ENCODE results near the gene PROCA1. TPM values are rescaled to one million over a fixed set of nuclear protein-coding genes. Genes with fewer than 3 reads are reported as not detected.

The PROCA1 gene
- polyA plus RNA-seq, 3 donors from 2014 or later, result 0.59 to 1.8 (median 0.60) TPM

DNA sequence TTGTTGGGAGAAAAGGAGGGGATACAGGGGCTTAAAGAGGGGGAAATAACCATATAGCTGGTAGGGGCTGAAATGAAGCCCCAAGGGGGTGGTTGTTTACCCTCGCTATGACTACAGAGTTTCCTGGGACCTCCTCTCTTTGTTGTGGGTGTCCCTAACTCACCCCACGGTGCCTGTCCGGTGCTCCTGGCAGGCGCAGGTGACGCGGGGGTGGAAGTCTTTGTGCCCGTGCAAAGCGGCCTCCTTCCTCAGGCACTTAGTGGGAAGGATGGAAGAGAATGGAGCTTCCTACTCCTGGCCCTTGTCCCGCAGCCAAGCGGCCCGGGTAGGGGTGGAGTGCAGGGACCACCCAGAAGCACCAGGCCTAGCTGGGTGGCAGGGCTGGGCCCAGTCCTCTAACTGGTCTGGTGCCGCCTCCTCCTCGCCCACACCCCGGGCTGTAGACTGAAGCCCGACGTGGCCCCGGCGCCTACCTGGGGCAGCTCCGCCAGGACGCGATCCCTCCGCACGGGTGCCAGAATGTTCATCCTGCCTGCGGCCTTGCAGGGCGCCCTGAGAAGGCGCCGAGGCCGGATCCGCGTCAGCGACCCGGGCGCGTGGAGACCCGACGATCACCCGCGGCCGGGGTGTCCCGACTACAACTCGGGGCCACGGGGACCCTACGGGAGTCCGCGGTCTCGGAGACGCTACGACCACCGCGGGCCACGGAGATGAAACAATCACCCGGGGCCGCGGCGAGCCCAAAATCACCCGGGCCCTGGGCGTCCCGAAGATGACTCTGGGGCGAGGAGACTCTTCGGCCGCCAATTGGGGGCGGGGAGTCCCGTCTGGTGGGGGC is 5.3 kb upstream of the PROCA1 start:
- no peak for DNase-seq
- Mint-ChIP-seq H3K27me3 (ENCODE audit: low read depth in 3 of 3) (peaks cover 5 to 24% (median 21%) of the 10 kb centered on the region in 3 donors), H3K4me1 (peaks cover 43 to 47% of the 10 kb centered on the region in 2 donors), H3K4me3 (peak overlapping the region in 1 of 5 donors; percentile 47), H3K36me3 (peaks cover 4 to 11% (median 10%) of the 10 kb centered on the region in 3 donors), H3K27ac (no peak overlapping the region), H3K9me3 (no peaks in the 10 kb centered on the region)

DNA sequence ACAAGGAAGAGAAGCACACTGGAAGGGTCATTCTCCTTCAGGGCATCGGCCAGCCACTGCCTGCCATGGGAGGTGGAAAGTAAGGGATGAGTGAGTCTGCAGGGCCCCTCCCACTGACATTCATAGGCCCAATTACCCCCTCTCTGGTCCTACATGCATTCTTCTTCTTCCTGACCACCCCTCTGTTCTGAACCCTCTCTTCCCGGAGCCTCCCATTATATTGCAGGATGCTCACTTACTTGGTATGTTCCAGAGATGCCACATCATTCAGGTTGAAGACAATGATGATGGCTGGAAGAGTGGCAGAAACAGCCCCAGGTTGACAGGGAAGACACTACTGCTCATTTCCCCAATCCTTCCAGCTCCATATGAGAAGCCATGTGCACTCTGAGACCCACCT is 3.5 kb upstream of the PROCA1 start:
- Mint-ChIP-seq H3K36me3 (peaks cover 3 to 6% (median 4%) of the 10 kb centered on the region in 3 donors), H3K27ac (no peak overlapping the region), H3K4me3 (no peak overlapping the region), H3K27me3 (ENCODE audit: low read depth in 3 of 3) (peaks cover 5 to 28% (median 17%) of the 10 kb centered on the region in 3 donors), H3K4me1 (peaks cover 36 to 45% of the 10 kb centered on the region in 2 donors), H3K9me3 (no peaks in the 10 kb centered on the region)
- no peak for DNase-seq

DNA sequence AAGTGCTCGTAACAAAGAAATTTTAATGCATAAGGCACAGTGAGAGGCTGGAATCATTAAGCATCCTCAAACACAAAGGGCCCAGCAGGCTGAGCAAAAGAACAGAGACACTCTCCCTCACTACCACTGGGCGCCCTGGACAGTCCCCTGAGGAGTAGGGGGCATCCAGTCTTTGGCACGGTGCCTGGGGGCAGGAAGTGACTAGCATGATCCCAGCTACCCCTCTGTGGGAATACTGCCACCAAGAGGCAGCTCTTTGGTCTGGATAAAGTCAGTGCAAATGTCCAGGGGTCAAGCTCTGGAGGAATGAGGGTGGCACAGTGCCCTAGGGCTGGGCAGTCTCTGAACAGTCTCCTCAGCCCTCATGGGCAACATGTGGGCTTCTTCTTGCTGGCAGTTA is 2.6 kb upstream of the PROCA1 start:
- peaks cover 0 to 4% (median 0%) of the 10 kb centered on the region in 3 donors for H3K36me3 Mint-ChIP-seq
- H3K4me3 Mint-ChIP-seq, result no peak overlapping the region
- peaks cover 27 to 36% of the 10 kb centered on the region in 2 donors for H3K4me1 Mint-ChIP-seq
- peaks cover 2 to 20% (median 10%) of the 10 kb centered on the region in 3 donors for H3K27me3 Mint-ChIP-seq (ENCODE audit: low read depth in 3 of 3)
- H3K27ac Mint-ChIP-seq, result no peak overlapping the region
- no peak for DNase-seq
- H3K9me3 Mint-ChIP-seq, result no peaks in the 10 kb centered on the region

DNA sequence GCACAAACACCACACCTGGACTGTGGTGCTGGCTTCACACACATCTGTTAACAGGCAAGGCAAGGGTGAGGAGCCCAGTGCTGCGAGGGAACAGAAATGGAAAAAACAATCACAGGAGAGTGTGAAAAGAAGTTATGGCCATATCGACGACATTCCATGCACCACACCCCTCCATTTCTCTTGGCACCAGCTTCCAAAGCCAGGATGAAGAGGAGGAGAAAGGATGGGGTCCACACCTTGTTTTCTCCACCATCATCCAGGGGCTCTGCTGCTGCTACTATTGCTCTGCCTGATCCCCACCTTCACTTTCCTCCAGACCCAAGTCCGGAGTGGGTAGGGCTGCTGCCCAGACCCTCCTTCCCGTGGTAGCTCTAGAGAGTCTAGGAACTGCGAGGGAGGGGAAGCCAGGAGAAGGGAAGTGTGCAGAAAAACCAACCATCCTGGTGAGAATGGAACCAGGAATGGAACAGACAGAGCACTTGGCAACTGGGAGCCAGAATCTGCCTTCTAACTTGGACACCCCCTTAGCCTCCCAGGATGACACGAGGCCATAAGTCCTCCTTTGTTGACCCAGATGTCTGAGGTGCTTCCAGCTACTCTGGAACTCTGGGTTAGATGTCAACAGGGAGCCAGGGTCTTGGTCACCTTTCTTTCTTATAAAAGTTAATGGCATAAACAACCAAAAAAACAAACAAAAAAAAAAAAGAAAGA is 1.2 kb upstream of the PROCA1 start:
- peaks cover 0 to 4% (median 0%) of the 10 kb centered on the region in 3 donors for H3K36me3 Mint-ChIP-seq
- peak overlapping the region in 5 of 6 donors; percentile 29 to 80 (median 65) for H3K27ac Mint-ChIP-seq
- H3K9me3 Mint-ChIP-seq, result no peaks in the 10 kb centered on the region
- H3K4me3 Mint-ChIP-seq, result peak overlapping the region; percentile 85 to 95 (median 89)
- peaks cover 18 to 23% of the 10 kb centered on the region in 2 donors for H3K4me1 Mint-ChIP-seq
- H3K27me3 Mint-ChIP-seq (ENCODE audit: low read depth in 3 of 3), result peaks cover 2 to 17% (median 6%) of the 10 kb centered on the region in 3 donors
- DNase-seq, result no peak

DNA sequence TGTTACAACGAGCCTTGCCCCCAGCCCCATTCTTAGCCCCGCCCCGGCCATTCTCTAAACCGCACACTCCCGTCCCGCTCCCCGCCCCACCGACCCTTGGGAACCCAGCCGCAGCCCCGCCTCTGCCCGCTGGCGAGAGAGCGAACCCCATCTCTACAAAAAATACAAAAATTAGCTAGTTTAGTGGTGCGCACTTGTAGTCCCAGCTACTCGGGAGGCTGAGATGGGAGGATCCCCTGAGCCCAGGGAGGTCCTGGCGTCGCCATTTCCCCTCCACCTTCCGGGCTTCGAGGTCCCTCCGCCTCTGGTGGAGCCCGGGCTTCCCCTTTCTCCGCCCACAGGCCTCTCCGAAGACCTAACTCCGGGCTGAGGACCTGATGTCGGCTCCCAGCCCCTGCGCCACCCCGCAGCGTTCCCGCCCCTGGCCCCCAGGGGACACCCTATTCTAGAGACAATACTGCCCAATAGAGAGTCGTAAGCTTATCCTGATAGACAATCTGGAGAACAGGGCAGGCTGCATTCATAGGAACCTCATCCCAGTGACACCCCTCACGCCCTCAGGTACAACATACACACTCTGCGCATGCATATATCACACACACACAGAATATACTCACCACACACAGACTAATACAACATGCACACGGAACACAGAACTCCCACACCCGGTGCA is 480 bp upstream of the PROCA1 start:
- Mint-ChIP-seq H3K4me1 (peaks cover 17 to 23% of the 10 kb centered on the region in 2 donors), H3K4me3 (peak overlapping the region; percentile 85 to 95 (median 89)), H3K36me3 (peaks cover 0 to 7% (median 0%) of the 10 kb centered on the region in 3 donors), H3K27ac (peak overlapping the region; percentile 60 to 86 (median 82)), H3K27me3 (ENCODE audit: low read depth in 3 of 3) (peaks cover 2 to 16% (median 6%) of the 10 kb centered on the region in 3 donors), H3K9me3 (no peaks in the 10 kb centered on the region)
- peak; percentile 46 to 47 (median 47) for DNase-seq

DNA sequence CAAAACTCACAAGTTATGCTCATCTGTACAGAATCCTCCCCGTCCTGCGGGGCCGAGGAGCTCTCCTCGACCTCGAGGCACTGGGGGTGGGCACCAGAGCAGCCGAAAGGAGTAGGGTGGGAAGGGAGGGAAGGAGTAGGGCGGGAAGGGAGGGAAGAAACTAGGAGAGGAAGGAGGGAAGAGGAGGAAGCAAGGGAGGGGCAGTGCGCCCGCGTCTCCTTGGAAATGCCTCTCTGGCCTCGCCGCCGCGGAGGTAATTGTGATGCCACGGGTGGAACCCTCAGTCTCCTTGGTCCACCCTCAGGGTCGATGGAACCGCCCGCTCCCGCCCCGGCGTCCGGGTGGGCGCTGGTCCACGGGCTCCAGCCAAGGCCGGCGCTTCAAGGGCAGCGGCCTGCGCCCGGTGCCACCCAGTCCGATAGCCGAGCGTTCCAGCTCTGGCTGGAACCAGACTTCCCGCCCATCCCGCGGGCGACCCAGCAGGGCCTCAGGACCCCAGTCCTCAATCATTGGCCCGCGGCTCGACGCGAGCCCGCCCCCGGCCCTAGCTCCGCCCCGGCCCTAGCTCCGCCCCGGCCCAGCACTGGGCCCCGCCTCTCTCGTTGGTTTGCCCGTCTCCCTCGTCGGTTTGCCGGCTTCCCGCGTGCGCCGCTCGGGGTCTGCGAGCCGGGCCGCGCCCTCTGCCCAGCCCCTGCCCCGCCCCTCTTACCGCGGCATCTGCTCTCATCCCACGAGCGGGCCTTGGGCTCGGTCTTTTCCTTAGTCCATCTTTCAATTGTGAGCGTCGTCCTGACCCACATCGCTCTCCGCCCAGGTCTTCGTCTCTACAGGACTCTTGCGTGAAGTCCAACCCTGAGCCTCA is 596 bp downstream of the PROCA1 start:
- peaks cover 0 to 7% (median 0%) of the 10 kb centered on the region in 3 donors for H3K36me3 Mint-ChIP-seq
- DNase-seq, result peak; percentile 83 to 85 (median 84)
- peak overlapping the region; percentile 85 to 95 (median 89) for H3K4me3 Mint-ChIP-seq
- H3K27me3 Mint-ChIP-seq (ENCODE audit: low read depth in 3 of 3), result peaks cover 2 to 12% (median 6%) of the 10 kb centered on the region in 3 donors
- peak overlapping the region; percentile 17 to 89 (median 84) for H3K27ac Mint-ChIP-seq
- no peaks in the 10 kb centered on the region for H3K9me3 Mint-ChIP-seq
- H3K4me1 Mint-ChIP-seq, result peaks cover 17 to 23% of the 10 kb centered on the region in 2 donors

DNA sequence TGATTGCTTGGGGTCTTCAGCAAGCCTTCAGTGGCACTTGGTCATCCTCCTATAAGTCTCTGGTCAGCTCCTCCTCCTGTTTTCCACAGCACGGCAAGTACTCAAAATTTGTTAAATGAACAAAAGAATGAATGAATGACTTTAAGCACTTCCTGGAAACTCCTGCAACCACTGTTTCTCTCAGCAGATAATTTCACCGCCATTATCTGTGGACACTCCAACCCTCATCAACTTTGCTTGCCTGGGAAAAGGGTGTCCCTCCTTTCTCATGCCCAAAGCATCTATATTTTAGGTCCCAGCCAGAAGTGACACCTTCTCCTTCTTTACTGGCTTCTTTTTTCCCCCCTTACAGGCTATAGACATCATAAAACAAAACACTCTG is 4.4 kb downstream of the PROCA1 start:
- peaks cover 11 to 16% of the 10 kb centered on the region in 2 donors for H3K4me1 Mint-ChIP-seq
- no peaks in the 10 kb centered on the region for H3K9me3 Mint-ChIP-seq
- no peak for DNase-seq
- H3K36me3 Mint-ChIP-seq, result peaks cover 3 to 10% (median 5%) of the 10 kb centered on the region in 3 donors
- peak overlapping the region in 3 of 6 donors; percentile 2 to 50 (median 43) for H3K27ac Mint-ChIP-seq
- H3K4me3 Mint-ChIP-seq, result no peak overlapping the region
- H3K27me3 Mint-ChIP-seq (ENCODE audit: low read depth in 3 of 3), result peaks cover 0 to 8% (median 4%) of the 10 kb centered on the region in 3 donors

DNA sequence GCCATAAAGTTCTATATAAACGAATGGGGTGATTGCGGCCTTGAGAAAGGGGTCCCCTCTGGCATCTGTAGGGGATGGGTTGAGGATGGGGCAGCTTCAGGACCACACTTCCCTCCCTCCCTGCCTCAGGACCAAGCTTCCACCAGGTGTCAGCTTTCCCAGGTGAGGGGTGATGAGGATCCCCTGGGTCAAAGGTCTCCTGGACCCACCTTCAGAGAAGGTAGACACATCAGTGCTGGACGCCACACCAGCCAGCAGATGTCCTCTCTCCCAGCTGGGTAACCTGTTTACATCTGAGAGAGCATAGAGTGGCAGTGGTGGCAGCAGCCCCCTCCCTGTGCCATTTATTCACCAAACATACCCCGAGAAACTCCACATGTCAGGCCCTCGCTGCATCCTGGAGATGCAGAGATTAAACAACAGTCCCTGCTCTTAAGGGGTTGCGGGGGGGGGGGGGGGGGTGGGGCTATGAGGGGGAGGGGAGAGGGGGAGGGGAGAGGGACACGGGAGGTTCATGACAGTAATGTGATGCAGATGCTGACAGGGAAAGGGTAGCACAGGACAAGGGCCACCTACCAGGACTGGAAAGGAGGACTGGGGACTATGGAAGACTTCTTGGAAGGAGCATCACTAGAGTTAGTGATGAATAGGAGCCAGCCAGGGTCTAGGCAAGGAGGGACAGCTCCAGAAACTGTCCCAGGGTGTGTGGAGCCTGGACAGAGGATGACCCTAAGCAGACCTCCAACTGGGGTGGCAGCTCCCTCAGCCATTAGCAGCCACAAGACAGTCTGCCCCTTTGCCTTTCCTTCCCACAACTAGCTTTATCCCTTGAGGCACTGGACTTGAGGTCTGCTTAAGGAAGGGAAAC is 5.0 kb downstream of the PROCA1 start:
- Mint-ChIP-seq H3K4me1 (peaks cover 6 to 10% of the 10 kb centered on the region in 2 donors), H3K27me3 (ENCODE audit: low read depth in 3 of 3) (peaks cover 0 to 4% (median 3%) of the 10 kb centered on the region in 3 donors), H3K36me3 (peaks cover 6 to 14% (median 7%) of the 10 kb centered on the region in 3 donors), H3K4me3 (no peak overlapping the region), H3K9me3 (no peaks in the 10 kb centered on the region), H3K27ac (peak overlapping the region in 4 of 6 donors; percentile 2 to 65 (median 48))
- DNase-seq, result no peak

DNA sequence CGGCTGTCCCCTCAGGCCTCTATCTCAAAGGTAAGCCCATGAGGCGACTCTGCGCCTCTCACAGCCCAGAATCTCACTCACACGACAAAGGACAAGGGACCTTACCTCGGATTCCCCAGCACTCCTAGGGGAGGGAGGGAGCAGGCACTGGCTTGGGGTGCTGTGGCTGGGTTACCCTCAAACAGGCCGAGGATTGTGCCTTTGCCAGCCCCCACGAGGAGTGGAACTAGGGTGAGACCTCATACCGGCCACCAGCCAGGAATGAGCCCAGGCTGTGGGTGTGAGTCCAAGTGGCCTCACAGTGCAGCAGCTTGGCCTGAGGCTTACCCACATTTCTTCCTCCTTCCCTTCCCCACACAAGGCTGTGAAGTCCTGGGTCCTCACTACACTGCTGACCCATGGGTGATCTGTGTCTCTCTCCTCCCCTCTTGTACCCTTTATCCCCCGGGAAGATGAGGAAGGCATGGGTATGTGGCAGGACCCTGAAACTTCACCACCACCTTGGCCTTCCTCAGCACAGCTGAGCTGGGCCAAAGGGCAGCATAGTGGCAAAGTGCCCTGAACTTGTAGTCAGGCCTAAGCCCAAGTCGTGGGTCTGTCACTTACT is 5.9 kb downstream of the PROCA1 start:
- Mint-ChIP-seq H3K36me3 (peaks cover 7 to 19% (median 9%) of the 10 kb centered on the region in 3 donors), H3K4me3 (no peak overlapping the region), H3K4me1 (peaks cover 4 to 6% of the 10 kb centered on the region in 2 donors), H3K27ac (no peak overlapping the region), H3K9me3 (no peaks in the 10 kb centered on the region), H3K27me3 (ENCODE audit: low read depth in 3 of 3) (no peaks in the 10 kb centered on the region)
- no peak for DNase-seq

DNA sequence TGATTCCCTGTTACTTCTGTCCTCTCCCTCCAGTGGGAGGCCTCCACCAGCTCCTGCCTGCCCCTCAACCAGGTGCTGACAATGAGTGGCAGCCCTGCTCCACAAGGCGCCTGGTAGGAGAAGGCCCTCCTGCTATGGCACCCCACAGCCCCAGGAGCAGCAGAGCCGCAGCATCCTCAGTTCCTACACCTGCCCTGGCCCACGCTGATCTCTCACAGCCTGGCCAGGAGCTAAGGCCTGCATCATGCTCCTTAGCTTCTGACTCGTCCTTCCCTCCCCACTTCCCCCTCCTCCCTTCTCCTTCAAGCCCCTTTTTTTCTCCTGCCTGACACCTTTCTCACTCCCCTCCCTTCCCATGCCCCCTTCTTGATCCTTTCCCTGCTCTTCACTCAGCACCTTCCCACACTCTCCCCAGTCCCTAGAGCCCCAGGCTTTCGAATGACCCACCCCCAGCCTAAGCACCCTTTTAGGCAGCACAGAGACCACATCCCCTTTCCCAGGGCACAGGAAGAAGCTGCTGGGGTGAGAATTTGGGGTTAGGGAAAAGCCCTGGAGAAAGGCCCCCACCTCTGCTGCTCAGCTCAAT is 6.5 kb downstream of the PROCA1 start:
- Mint-ChIP-seq H3K4me1 (no peaks in the 10 kb centered on the region), H3K27me3 (ENCODE audit: low read depth in 3 of 3) (no peaks in the 10 kb centered on the region), H3K9me3 (no peaks in the 10 kb centered on the region), H3K4me3 (no peak overlapping the region), H3K36me3 (peaks cover 7 to 23% (median 12%) of the 10 kb centered on the region in 3 donors), H3K27ac (peak overlapping the region in 1 of 6 donors; percentile 56)
- DNase-seq, result no peak

DNA sequence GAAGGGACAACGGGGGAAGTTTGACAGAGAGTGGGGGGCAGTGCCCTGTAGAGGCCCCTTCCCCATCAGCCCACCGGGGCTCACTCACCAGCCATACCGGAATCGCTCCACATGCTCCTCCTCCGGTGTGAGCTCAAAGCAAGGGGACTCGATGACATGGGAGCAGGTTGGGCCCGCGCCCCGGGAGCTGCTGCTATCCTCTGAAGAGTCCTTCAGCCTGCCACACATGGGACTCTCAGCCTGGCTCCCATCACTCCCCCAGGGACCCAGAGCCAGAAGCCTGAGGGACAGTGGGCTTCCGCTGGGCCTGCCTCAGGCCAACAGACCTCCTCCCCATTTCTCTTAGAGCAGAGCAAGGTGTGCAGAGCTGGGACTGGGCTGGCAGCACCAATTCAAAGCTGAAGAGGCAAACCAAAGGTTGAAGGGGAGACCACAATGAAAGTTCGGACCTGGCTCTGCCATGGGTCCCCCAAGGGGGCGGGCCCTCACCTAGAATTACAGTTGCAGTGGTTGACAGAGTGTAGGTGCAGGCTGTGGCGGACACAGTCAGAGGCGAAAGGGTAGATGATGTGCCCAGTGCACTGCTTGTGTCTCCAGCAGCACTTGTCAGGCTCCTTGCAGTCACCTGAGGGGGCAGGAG is 7.3 kb downstream of the PROCA1 start:
- H3K9me3 Mint-ChIP-seq, result no peaks in the 10 kb centered on the region
- peaks cover 7 to 31% (median 12%) of the 10 kb centered on the region in 3 donors for H3K36me3 Mint-ChIP-seq
- no peaks in the 10 kb centered on the region for H3K27me3 Mint-ChIP-seq (ENCODE audit: low read depth in 3 of 3)
- H3K27ac Mint-ChIP-seq, result peak overlapping the region in 1 of 6 donors; percentile 30
- no peak for DNase-seq
- no peak overlapping the region for H3K4me3 Mint-ChIP-seq
- no peaks in the 10 kb centered on the region for H3K4me1 Mint-ChIP-seq
